Fibroblast of lung (primary cell): ENCODE results near the gene SPRYD4. TPM values are rescaled to one million over a fixed set of nuclear protein-coding genes. Genes with fewer than 3 reads are reported as not detected.
A peak's percentile ranks its signal among the peaks of the same experiment; 100 is the strongest.

Experiments
- DNase-seq, 2 donors: peaks; one replicate each; pipeline versions ENCODE4 v3.0.0 to v3.0.0-alpha.2; 2010; ENCODE audit warnings: low read depth in 2 of 2
- H2AFZ ChIP-seq: 2 replicates; pipeline ENCODE4 v1.5.1; 2012; ENCODE audit warnings: low read length, control low read depth, inconsistent platforms
- H3K27ac ChIP-seq: 2 replicates; pipeline ENCODE4 v1.5.1; 2011; ENCODE audit warnings: low read length, control low read depth; ENCODE audit not compliant: insufficient read depth
- H3K27me3 ChIP-seq: 2 replicates; pipeline ENCODE4 v1.5.1; 2011; ENCODE audit warnings: mild to moderate bottlenecking, low read length; ENCODE audit not compliant: control insufficient read depth, insufficient read depth
- H3K36me3 ChIP-seq: 2 replicates; pipeline ENCODE4 v1.5.1; 2011; ENCODE audit warnings: low read length; ENCODE audit not compliant: control insufficient read depth, insufficient read depth
- H3K4me1 ChIP-seq: 2 replicates; pipeline ENCODE4 v1.5.1; 2011; ENCODE audit warnings: low read length; ENCODE audit not compliant: control insufficient read depth, insufficient read depth; ENCODE audit errors: extremely low read depth
- H3K4me2 ChIP-seq: 2 replicates; pipeline ENCODE4 v1.5.1; 2011; ENCODE audit warnings: low read length, control low read depth; ENCODE audit not compliant: insufficient read depth; ENCODE audit errors: extremely low read depth
- H3K4me3 ChIP-seq, 4 experiments: fragments of 200-600 bp in 1 of 4; sonication (generic) in 1 of 4; replicated peaks in 1 of 4; 2 replicates each; pipeline ENCODE4 v1.5.1; 2011 to 2016; ENCODE audit warnings: low read length in 4 of 4, low read depth in 3 of 4, mild to moderate bottlenecking in 3 of 4, control low read depth in 2 of 4, inconsistent platforms in 1 of 4, mixed read lengths in 1 of 4; ENCODE audit not compliant: insufficient read depth in 1 of 4; ENCODE audit errors: control extremely low read depth in 1 of 4
- H3K79me2 ChIP-seq: 2 replicates; pipeline ENCODE4 v1.5.1; 2012; ENCODE audit warnings: mild to moderate bottlenecking, low read length, inconsistent platforms; ENCODE audit not compliant: control insufficient read depth, insufficient read depth
- H3K9ac ChIP-seq: 2 replicates; pipeline ENCODE4 v1.5.1; 2011; ENCODE audit warnings: mild to moderate bottlenecking, low read length, control low read depth; ENCODE audit not compliant: insufficient read depth
- H3K9me3 ChIP-seq: 2 replicates; pipeline ENCODE4 v1.5.1; 2012; ENCODE audit warnings: low read depth, low read length; ENCODE audit not compliant: control insufficient read depth, insufficient read depth
- H4K20me1 ChIP-seq: 2 replicates; pipeline ENCODE4 v1.5.1; 2011; ENCODE audit warnings: low read length; ENCODE audit not compliant: control insufficient read depth, insufficient read depth; ENCODE audit errors: extremely low read depth
- EZH2 ChIP-seq: IDR thresholded peaks from 2 replicates; pipeline ENCODE4 v1.5.1; 2012; ENCODE audit warnings: low read length, control low read depth, mild to moderate bottlenecking; ENCODE audit errors: missing control alignments
- polyA minus RNA-seq: library from RNA; depleted of rRNA, polyadenylated mRNA; stranded (reverse); fragments of >200 nt; gene quantifications from 2 replicates; pipeline ENCODE4 v1.2.3, GENCODE V29; 2011; ENCODE audit warnings: low replicate concordance
- polyA plus RNA-seq, 2 donors: library from polyadenylated mRNA; depleted of rRNA in 1 of 2; stranded (reverse) in 1 of 2; unstranded in 1 of 2; fragments of >200 nt; gene quantifications; 2 replicates each; pipeline ENCODE4 v1.2.1, GENCODE V29; 2011 to 2012; ENCODE audit warnings: missing spikeins in 1 of 2
- total RNA-seq: library from RNA; depleted of rRNA; stranded (reverse); fragments of >200 nt; gene quantifications from 2 replicates; pipeline ENCODE4 v1.2.1, GENCODE V29; 2014
- TF ChIP-seq, protein P1 (sequence below), 2 donors: IDR thresholded peaks in 1 of 2; conservative IDR thresholded peaks in 1 of 2; 1 replicate in 1 of 2; 2 replicates in 1 of 2; pipeline ENCODE4 v1.5.1; 2011 to 2012; ENCODE audit warnings: low read length in 2 of 2, control low read depth in 1 of 2, inconsistent platforms in 1 of 2, low read depth in 1 of 2, mild to moderate bottlenecking in 1 of 2

SPRYD4 gene
- total RNA-seq (1.0 and 1.7 TPM in 2 replicates), polyA plus RNA-seq (2.1 and 3.0 TPM in 2 replicates), polyA minus RNA-seq (1.6 and 1.9 TPM in 2 replicates)
- polyA plus RNA-seq (2012), result 1.3 and 2.0 TPM in 2 replicates

DNA sequence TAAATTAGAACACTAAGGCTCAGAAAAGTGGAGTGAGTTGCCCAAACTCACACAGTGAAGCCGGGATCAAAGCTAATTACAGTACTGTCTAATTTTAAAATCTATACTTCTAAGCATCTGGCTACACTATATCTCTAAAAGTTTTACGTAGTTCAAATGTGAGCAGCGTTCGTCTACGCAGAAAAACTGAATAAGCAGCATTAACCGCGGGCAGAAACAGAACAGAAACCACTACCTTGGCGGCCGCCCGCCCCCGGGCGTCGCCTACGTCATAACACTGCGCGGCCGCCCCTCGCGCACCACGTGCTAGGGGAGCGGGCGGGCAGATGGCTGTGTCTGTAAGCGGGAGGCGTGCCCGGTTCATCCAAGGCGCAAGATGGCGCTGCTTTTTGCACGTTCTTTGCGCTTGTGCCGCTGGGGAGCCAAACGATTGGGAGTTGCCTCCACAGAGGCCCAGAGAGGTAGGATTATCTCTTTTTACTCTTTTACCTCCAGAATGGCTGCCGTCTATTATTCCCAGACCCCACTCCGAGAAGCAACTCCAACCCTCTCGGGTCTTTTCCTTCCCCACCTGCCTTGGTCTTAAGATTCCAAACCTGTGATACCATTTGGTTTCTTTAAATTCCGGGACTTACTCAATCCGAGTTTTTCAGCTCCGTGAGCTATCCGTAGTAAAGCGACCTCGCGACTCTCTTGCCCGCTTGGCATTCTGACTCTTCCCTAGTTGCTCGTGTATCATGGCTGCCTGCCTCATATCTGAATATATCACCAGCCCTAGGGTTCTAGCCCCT, at the start of gene SPRYD4:
Gene SPRYD4, plus strand, starts transcription at position 363 of the 791 bp plus-strand sequence. Its CDS starts 14 bp downstream, at position 377.
- Histone ChIP-seq H3K79me2 (peaks cover 10% of the 10 kb centered on the region), H3K9me3 (no peaks in the 10 kb centered on the region)
- no peak for TF ChIP-seq EZH2
- TF ChIP-seq, protein P1, sequence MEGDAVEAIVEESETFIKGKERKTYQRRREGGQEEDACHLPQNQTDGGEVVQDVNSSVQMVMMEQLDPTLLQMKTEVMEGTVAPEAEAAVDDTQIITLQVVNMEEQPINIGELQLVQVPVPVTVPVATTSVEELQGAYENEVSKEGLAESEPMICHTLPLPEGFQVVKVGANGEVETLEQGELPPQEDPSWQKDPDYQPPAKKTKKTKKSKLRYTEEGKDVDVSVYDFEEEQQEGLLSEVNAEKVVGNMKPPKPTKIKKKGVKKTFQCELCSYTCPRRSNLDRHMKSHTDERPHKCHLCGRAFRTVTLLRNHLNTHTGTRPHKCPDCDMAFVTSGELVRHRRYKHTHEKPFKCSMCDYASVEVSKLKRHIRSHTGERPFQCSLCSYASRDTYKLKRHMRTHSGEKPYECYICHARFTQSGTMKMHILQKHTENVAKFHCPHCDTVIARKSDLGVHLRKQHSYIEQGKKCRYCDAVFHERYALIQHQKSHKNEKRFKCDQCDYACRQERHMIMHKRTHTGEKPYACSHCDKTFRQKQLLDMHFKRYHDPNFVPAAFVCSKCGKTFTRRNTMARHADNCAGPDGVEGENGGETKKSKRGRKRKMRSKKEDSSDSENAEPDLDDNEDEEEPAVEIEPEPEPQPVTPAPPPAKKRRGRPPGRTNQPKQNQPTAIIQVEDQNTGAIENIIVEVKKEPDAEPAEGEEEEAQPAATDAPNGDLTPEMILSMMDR (conservative IDR thresholded peaks at IDR 0.05 in 1 of 2, IDR thresholded peaks at IDR 0.05 in 1 of 2; ENCODE audit: low read depth in 1 of 2, low read length in 2 of 2), result peak; percentile 13 to 28

DNA sequence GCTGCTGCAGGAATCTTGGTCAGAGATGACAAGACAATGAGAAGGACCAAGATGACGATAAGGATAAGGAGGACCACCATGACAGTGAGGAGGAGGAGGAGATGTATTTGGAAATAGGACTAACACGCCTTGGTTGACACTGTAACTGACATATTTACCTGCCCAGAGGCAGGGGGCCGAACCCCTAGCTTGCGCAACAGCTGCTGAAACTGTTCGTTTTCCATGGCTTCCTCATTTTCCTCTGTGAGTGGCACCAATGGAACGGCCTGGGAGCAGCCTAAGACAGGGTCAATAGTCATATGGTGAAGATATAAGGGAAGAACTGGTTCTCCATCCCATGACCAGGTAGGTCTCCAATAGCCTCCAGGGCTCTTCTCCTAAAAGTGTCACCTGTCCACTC, 48.0 kb upstream of the SPRYD4 start:
- H3K36me3 ChIP-seq, result peaks cover 12% of the 10 kb centered on the region

More for the DNA sequence above, at the start of gene SPRYD4:
- peak within 1 kb of the TSS; percentile 74 for H3K9ac ChIP-seq
- peak within 1 kb of the TSS; percentile 75 for H2AFZ ChIP-seq
- H3K27ac ChIP-seq, result peak within 1 kb of the TSS; percentile 83
- no peaks in the 10 kb centered on the region for H3K36me3 ChIP-seq
- H3K27me3 ChIP-seq, result no peaks in the 10 kb centered on the region
- peak within 1 kb of the TSS; percentile 92 for H3K4me2 ChIP-seq
- peak within 1 kb of the TSS; percentile 83 to 99 (median 93) for H3K4me3 ChIP-seq
- peak; percentile 90 to 92 for DNase-seq
- no peaks in the 10 kb centered on the region for H4K20me1 ChIP-seq
- peaks cover 4% of the 10 kb centered on the region for H3K4me1 ChIP-seq

GRCh38 chr12:56425193-56425592, 43.2 kb upstream of the SPRYD4 start:
- no peak overlapping the region for H3K9ac ChIP-seq
- TF ChIP-seq, protein P1 (conservative IDR thresholded peaks at IDR 0.05 in 1 of 2, IDR thresholded peaks at IDR 0.05 in 1 of 2; ENCODE audit: low read depth in 1 of 2, low read length in 2 of 2), result no peak
- no peak for TF ChIP-seq EZH2
- H3K4me2 ChIP-seq, result no peak overlapping the region
- H3K36me3 ChIP-seq, result peaks cover 11% of the 10 kb centered on the region
- DNase-seq, result no peak
- H3K4me1 ChIP-seq, result no peaks in the 10 kb centered on the region
- no peak overlapping the region for H3K27ac ChIP-seq
- no peaks in the 10 kb centered on the region for H3K79me2 ChIP-seq
- H3K9me3 ChIP-seq, result no peaks in the 10 kb centered on the region
- no peaks in the 10 kb centered on the region for H4K20me1 ChIP-seq
- H2AFZ ChIP-seq, result no peak overlapping the region
- no peak overlapping the region for H3K4me3 ChIP-seq
- H3K27me3 ChIP-seq, result no peaks in the 10 kb centered on the region

More for the DNA sequence above, 48.0 kb upstream of the SPRYD4 start:
- H3K27ac ChIP-seq, result no peak overlapping the region
- H4K20me1 ChIP-seq, result no peaks in the 10 kb centered on the region
- no peaks in the 10 kb centered on the region for H3K79me2 ChIP-seq
- TF ChIP-seq, protein P1 (conservative IDR thresholded peaks at IDR 0.05 in 1 of 2, IDR thresholded peaks at IDR 0.05 in 1 of 2; ENCODE audit: low read depth in 1 of 2, low read length in 2 of 2), result no peak
- no peak for TF ChIP-seq EZH2
- no peak overlapping the region for H3K4me2 ChIP-seq
- DNase-seq, result no peak
- H3K4me3 ChIP-seq, result no peak overlapping the region
- H3K4me1 ChIP-seq, result no peaks in the 10 kb centered on the region
- H2AFZ ChIP-seq, result no peak overlapping the region
- H3K9me3 ChIP-seq, result no peaks in the 10 kb centered on the region
- H3K9ac ChIP-seq, result no peak overlapping the region
- no peaks in the 10 kb centered on the region for H3K27me3 ChIP-seq
